ENCODE data around the gene MYOF. TPM values are rescaled to one million over a fixed set of nuclear protein-coding genes. Genes with fewer than 3 reads are reported as not detected.

The MYOF gene
- total and polyA plus RNA-seq, 12 donors = 4.1 to 119 (median 49.6) TPM

DNA sequence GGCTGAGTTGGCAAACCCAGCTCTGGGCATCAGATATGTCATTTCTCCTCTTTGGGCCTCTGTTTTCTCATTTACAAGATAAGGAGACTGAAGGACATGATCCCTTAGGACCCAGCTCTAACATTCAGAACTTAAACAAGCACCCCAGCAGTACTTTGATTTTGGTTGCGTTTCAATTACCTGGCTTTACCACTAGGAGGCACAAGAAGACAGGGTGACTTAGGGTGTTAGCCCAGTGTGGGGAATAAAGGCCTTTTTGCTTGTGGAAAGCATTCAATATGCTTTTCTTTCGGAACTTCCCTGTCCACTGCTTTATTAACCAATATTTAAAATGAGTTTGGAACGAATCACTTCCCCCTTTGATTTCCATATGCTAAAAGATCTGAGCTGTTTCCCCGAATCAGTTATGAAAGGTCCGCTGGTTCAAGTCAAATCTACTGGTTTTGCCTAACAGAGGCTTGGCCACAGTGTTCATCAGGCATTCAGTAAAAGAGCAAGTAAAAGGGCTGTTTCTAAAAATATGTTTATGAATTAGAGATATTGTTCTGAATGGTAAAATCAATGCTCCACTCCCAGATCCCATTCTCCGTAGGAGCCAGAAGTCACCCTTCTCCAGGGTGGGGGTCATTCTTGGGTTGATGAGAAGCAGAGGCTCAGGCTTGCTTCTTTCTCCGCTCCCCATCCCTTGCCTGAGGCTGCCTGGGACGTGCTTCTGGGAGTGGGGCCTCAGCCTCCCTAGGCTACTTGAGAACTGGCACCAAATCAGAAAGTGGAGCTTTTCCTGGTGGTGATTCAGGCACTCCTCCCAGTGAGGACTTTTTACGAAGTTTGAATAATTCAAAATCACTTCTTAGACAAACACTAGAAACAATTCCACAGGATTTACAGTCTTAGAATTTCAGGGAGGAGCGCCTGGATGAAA lies 105.5 kb downstream of the MYOF start:
- no peak for TF ChIP-seq POLR2A (IDR thresholded peaks at IDR 0.05)
- TF ChIP-seq, protein P1, sequence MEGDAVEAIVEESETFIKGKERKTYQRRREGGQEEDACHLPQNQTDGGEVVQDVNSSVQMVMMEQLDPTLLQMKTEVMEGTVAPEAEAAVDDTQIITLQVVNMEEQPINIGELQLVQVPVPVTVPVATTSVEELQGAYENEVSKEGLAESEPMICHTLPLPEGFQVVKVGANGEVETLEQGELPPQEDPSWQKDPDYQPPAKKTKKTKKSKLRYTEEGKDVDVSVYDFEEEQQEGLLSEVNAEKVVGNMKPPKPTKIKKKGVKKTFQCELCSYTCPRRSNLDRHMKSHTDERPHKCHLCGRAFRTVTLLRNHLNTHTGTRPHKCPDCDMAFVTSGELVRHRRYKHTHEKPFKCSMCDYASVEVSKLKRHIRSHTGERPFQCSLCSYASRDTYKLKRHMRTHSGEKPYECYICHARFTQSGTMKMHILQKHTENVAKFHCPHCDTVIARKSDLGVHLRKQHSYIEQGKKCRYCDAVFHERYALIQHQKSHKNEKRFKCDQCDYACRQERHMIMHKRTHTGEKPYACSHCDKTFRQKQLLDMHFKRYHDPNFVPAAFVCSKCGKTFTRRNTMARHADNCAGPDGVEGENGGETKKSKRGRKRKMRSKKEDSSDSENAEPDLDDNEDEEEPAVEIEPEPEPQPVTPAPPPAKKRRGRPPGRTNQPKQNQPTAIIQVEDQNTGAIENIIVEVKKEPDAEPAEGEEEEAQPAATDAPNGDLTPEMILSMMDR (IDR thresholded peaks at IDR 0.05) = peak; percentile 85 to 98 (median 96)
- peak in 6 of 7 donors; percentile 45 to 64 (median 58) for DNase-seq
- intact Hi-C loops (cut with DNase I) = loop anchor here (2.0 to 5.0 kb wide), 2 partner anchors 106 kb away; partner anchors contain the start of gene MYOF (in 2 of the 2)
- Histone ChIP-seq H3K4me3 (no peak overlapping the region), H3K27me3 (no peaks in the 10 kb centered on the region), H3K27ac (peak overlapping the region in 2 of 5 donors; percentile 33 to 76), H3K4me1 (replicated peaks in 1 of 2) (peaks cover 0 to 9% of the 10 kb centered on the region in 2 donors), H3K36me3 (replicated peaks in 1 of 2) (peaks cover 0 to 42% of the 10 kb centered on the region in 2 donors), H3K9me3 (replicated peaks in 1 of 3) (no peaks in the 10 kb centered on the region)
- WGBS, 4 donors = 38 to 50% (median 48%) methylated on average over 10 of the region's 10 CpGs

DNA sequence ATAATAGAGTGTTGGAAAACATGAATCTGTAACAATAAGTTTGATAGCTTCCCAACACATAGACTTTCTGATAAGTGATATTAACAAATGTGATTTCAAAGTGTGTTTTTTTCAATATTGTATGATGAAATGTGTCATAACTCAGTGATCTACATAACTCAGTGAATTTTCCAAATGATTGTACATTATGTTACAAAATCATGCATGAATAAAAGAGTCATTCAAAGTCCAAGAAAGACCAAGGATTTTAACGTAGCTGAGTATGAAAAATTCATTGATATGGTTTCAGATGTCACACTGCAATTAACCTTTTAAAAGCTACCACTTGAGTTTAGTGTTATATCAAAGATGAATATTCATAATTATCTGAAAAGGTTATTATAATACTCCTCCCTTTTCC lies 111.2 kb downstream of the MYOF start:
- no peak overlapping the region for H3K27ac ChIP-seq
- H3K4me3 ChIP-seq = no peak overlapping the region
- peaks cover 0 to 39% of the 10 kb centered on the region in 2 donors for H3K36me3 ChIP-seq (replicated peaks in 1 of 2)
- intact Hi-C loops (cut with DNase I) = no loop called here
- WGBS, 4 donors = 46 to 54% (median 51%) methylated on average over 1 of the region's 1 CpG
- H3K27me3 ChIP-seq = no peaks in the 10 kb centered on the region
- H3K9me3 ChIP-seq (replicated peaks in 1 of 3) = no peaks in the 10 kb centered on the region
- no peaks in the 10 kb centered on the region for H3K4me1 ChIP-seq (replicated peaks in 1 of 2)
- TF ChIP-seq, protein P1 (IDR thresholded peaks at IDR 0.05) = no peak
- no peak for TF ChIP-seq POLR2A (IDR thresholded peaks at IDR 0.05)
- no peak for DNase-seq

DNA sequence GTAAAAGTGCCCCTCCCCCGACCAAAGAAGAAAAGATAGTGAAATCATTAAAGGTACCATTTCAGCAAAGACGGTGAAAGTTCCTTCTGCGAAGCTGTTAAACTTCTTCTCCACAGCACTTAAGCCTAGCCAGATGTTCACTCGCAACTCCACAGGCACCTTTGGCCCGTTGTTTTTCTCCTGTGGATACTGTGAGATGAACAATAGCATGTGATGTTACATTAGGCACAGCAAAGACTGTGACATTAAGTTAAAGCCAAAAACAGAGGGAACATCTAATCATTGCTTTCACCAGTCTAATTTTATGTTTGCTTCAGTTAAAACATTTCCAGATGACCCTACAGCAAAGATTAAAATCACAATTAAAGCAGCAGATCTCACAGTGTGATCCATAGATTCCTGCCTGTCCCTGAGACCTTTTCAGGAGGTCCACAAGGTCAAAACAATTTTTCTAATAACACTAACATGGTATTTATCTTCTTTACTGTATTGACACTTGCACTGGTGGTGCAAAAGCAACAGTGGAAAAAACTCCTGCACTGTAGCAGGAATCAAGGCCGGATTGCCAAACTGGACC lies 112.5 kb downstream of the MYOF start:
- Histone ChIP-seq H3K27me3 (no peaks in the 10 kb centered on the region), H3K36me3 (replicated peaks in 1 of 2) (peaks cover 0 to 35% of the 10 kb centered on the region in 2 donors), H3K27ac (no peak overlapping the region), H3K9me3 (replicated peaks in 1 of 3) (no peaks in the 10 kb centered on the region), H3K4me3 (no peak overlapping the region), H3K4me1 (replicated peaks in 1 of 2) (no peaks in the 10 kb centered on the region)
- DNase-seq = no peak
- intact Hi-C loops (cut with DNase I) = no loop called here
- 77 to 87% (median 86%) methylated on average over 6 of the region's 6 CpGs for WGBS, 4 donors
- TF ChIP-seq, protein P1 (IDR thresholded peaks at IDR 0.05) = no peak
- TF ChIP-seq POLR2A (IDR thresholded peaks at IDR 0.05) = no peak

DNA sequence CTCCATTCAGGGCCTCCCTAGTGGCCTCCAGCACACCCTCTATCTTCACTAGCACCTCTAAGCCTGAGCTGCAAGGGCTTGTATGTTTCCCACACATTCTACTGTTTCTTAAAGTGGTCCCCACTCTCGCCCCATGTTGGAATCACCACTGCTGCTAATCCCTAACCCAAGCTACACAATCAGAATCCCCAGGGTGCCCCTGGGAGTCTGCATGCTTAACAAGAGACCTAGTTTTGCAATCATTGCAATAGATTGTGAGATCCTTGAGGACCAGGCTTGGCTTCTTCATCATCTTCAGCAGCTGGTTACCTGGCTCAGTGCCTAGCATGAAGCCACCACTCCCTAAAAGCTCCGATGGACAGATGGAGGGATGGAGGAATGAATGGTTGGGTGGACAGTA lies 113.9 kb downstream of the MYOF start:
- no peaks in the 10 kb centered on the region for H3K9me3 ChIP-seq (replicated peaks in 1 of 3)
- no peaks in the 10 kb centered on the region for H3K4me1 ChIP-seq (replicated peaks in 1 of 2)
- intact Hi-C loops (cut with DNase I) = no loop called here
- no peak overlapping the region for H3K4me3 ChIP-seq
- H3K36me3 ChIP-seq (replicated peaks in 1 of 2) = peaks cover 0 to 28% of the 10 kb centered on the region in 2 donors
- H3K27me3 ChIP-seq = no peaks in the 10 kb centered on the region
- DNase-seq = no peak
- TF ChIP-seq, protein P1 (IDR thresholded peaks at IDR 0.05) = no peak
- no peak for TF ChIP-seq POLR2A (IDR thresholded peaks at IDR 0.05)
- WGBS, 4 donors = 77 to 94% (median 88%) methylated on average over 2 of the region's 2 CpGs
- H3K27ac ChIP-seq = no peak overlapping the region
